GM19397 (cell line): ENCODE data around the gene PAN2.
A peak's percentile ranks its signal among the peaks of the same experiment; 100 is the strongest.
"Not testable (repeated sequence)": the region's sequence is repeated elsewhere in the genome, so short reads cannot be mapped to it uniquely, and the experiment has no call there.

Experiments
- ATAC-seq: cut with Tn5 transposase; IDR thresholded peaks from one replicate; pipeline ENCODE4 v1.9.1; 2021; ENCODE audit warnings: mild to moderate bottlenecking, moderate library complexity; ENCODE audit not compliant: unreplicated experiment

Gene PAN2

GRCh38 chr12:56272468-56272867 is 61.3 kb downstream of the PAN2 start:
- not testable (repeated sequence) for ATAC-seq

- no peak for ATAC-seq
Measured at GRCh38 chr12:56271031-56271430, 62.8 kb downstream of the PAN2 start.

GRCh38 chr12:56267443-56268071 is 66.2 kb downstream of the PAN2 start:
- no peak for ATAC-seq

GRCh38 chr12:56266693-56267442 is 66.9 kb downstream of the PAN2 start, which contains the start of gene COQ10A:
Gene COQ10A (plus strand): TSS chr12:56266942. CDS start chr12:56267119, 177 bp downstream.
- ATAC-seq: peak; percentile 89
